Upper lobe of left lung (tissue), 6 donors: ENCODE measurements around the gene MTFP1. TPM values are rescaled to one million over a fixed set of nuclear protein-coding genes. Genes with fewer than 3 reads are reported as not detected.

Experiments used
- ATAC-seq, 2 donors: fragments of 200-7000 bp; cut with Tn5 transposase; one replicate each; pipeline ENCODE4 v1.9.1; 2022; ENCODE audit warnings: mild to moderate bottlenecking in 2 of 2, moderate library complexity in 2 of 2; ENCODE audit not compliant: low FRiP score in 2 of 2
- DNase-seq, 2 donors: peaks; one replicate each; pipeline ENCODE4 v3.0.0-alpha.2; 2019 to 2020
- H3K27ac ChIP-seq, 4 donors: fragments of 200-600 bp; sonication (generic); one replicate each; pipeline ENCODE4 v1.5.1; 2016 to 2019
- H3K27me3 ChIP-seq, 4 donors: fragments of 200-600 bp; sonication (generic); one replicate each; pipeline ENCODE4 v1.5.1; 2017 to 2019
- H3K36me3 ChIP-seq, 4 donors: fragments of 200-600 bp; sonication (generic); one replicate each; pipeline ENCODE4 v1.5.1; 2016 to 2019
- H3K4me1 ChIP-seq, 4 donors: fragments of 200-600 bp; sonication (generic); one replicate each; pipeline ENCODE4 v1.5.1; 2018 to 2019
- H3K4me3 ChIP-seq, 4 donors: fragments of 200-600 bp; sonication (generic); one replicate each; pipeline ENCODE4 v1.5.1; 2017 to 2019; ENCODE audit warnings: mild to moderate bottlenecking in 2 of 4, moderate library complexity in 1 of 4
- H3K9me3 ChIP-seq, 4 donors: fragments of 200-600 bp; sonication (generic); one replicate each; pipeline ENCODE4 v1.5.1; 2018 to 2019
- CTCF ChIP-seq, 6 experiments: fragments of 450-650 bp in 4 of 6; fragments of 200-600 bp in 2 of 6; sonication (generic) in 2 of 6; IDR thresholded peaks; one replicate each; pipeline ENCODE4 v1.5.1; 2016 to 2019; ENCODE audit warnings: antibody characterized with exemption in 6 of 6
- EP300 ChIP-seq, 4 donors: sonication (generic); formaldehyde crosslinking; IDR thresholded peaks; one replicate each; pipeline ENCODE4 v1.5.1; 2017; ENCODE audit warnings: antibody characterized with exemption in 4 of 4, control low read depth in 2 of 4
- POLR2A ChIP-seq, 4 donors: fragments of 450-650 bp; IDR thresholded peaks; one replicate each; pipeline ENCODE4 v1.5.1; 2016 to 2017; ENCODE audit warnings: antibody characterized with exemption in 4 of 4, mild to moderate bottlenecking in 2 of 4
- POLR2AphosphoS5 ChIP-seq, 2 donors: sonication (generic); formaldehyde crosslinking; IDR thresholded peaks; one replicate each; pipeline ENCODE4 v1.5.1; 2017; ENCODE audit warnings: antibody characterized with exemption in 2 of 2
- WGBS, 2 donors: methylation state at CpG; one replicate each; pipeline ENCODE4 v1.1.5; 2017 to 2018; 5-methylcytosine and 5-hydroxymethylcytosine counted together
- total RNA-seq, 6 donors: library from RNA; depleted of rRNA in 4 of 6; stranded (reverse); fragments of >200 nt in 4 of 6; gene quantifications; one replicate each; pipeline versions ENCODE4 v1.1.0 to v1.2.1, GENCODE V29; 2016 to 2021
- donor health status: DM: no; HTN: no; CAD: no; lungs with moderate emphysema.
- donor health status: DM: no; HTN: yes; CAD: no; lungs with severe emphysema.

MTFP1 gene
- total RNA-seq, 6 donors from 2014 or later: 5.8 to 28.4 (median 12.8) TPM

- Histone ChIP-seq H3K9me3 (no peaks in the 10 kb centered on the region), H3K27me3 (no peaks in the 10 kb centered on the region), H3K27ac (no peak overlapping the region), H3K4me1 (peaks cover 15 to 20% (median 16%) of the 10 kb centered on the region in 4 donors), H3K36me3 (peaks cover 0 to 4% (median 0%) of the 10 kb centered on the region in 4 donors), H3K4me3 (no peak overlapping the region)
- DNase-seq (no peak), ATAC-seq (no peak)
- WGBS, 2 donors: 64 to 66% methylated on average over 4 of the region's 4 CpGs
- TF ChIP-seq EP300 (IDR thresholded peaks at IDR 0.05) (no peak), POLR2AphosphoS5 (IDR thresholded peaks at IDR 0.05) (no peak), POLR2A (IDR thresholded peaks at IDR 0.05) (no peak), CTCF (IDR thresholded peaks at IDR 0.05) (no peak)
These were observed 4.3 kb downstream of the MTFP1 start for GRCh38 chr22:30429887-30430286.

GRCh38 chr22:30430933-30431332, 5.4 kb downstream of the MTFP1 start:
- WGBS, 2 donors: 77 to 90% methylated on average over 2 to 4 of the region's 4 CpGs
- DNase-seq (no peak), ATAC-seq (no peak)
- Histone ChIP-seq H3K4me3 (no peak overlapping the region), H3K27me3 (no peaks in the 10 kb centered on the region), H3K4me1 (peaks cover 8 to 11% (median 9%) of the 10 kb centered on the region in 4 donors), H3K9me3 (no peaks in the 10 kb centered on the region), H3K36me3 (peaks cover 0 to 4% (median 0%) of the 10 kb centered on the region in 4 donors), H3K27ac (no peak overlapping the region)
- TF ChIP-seq CTCF (IDR thresholded peaks at IDR 0.05) (no peak), POLR2A (IDR thresholded peaks at IDR 0.05) (no peak), POLR2AphosphoS5 (IDR thresholded peaks at IDR 0.05) (no peak), EP300 (IDR thresholded peaks at IDR 0.05) (no peak)

GRCh38 chr22:30432096-30432495, 6.5 kb downstream of the MTFP1 start:
- no peak for ATAC-seq
- peaks cover 0 to 4% (median 0%) of the 10 kb centered on the region in 4 donors for H3K36me3 ChIP-seq
- WGBS, 2 donors: 93 to 100% methylated on average over 2 to 3 of the region's 4 CpGs
- no peak for TF ChIP-seq POLR2AphosphoS5 (IDR thresholded peaks at IDR 0.05)
- TF ChIP-seq POLR2A (IDR thresholded peaks at IDR 0.05): no peak
- TF ChIP-seq EP300 (IDR thresholded peaks at IDR 0.05): no peak
- no peaks in the 10 kb centered on the region for H3K4me1 ChIP-seq
- H3K9me3 ChIP-seq: no peaks in the 10 kb centered on the region
- H3K27ac ChIP-seq: no peak overlapping the region
- DNase-seq: no peak
- H3K27me3 ChIP-seq: no peaks in the 10 kb centered on the region
- H3K4me3 ChIP-seq: no peak overlapping the region

GRCh38 chr22:30432520-30432919, 7.0 kb downstream of the MTFP1 start:
- no peak for TF ChIP-seq POLR2AphosphoS5 (IDR thresholded peaks at IDR 0.05)
- no peak for TF ChIP-seq EP300 (IDR thresholded peaks at IDR 0.05)
- TF ChIP-seq CTCF (IDR thresholded peaks at IDR 0.05): no peak
- DNase-seq (no peak), ATAC-seq (no peak)
- peaks cover 0 to 4% (median 0%) of the 10 kb centered on the region in 4 donors for H3K36me3 ChIP-seq
- WGBS, 2 donors: 63 to 76% methylated on average over 2 of the region's 2 CpGs
- no peak overlapping the region for H3K27ac ChIP-seq
- no peaks in the 10 kb centered on the region for H3K27me3 ChIP-seq
- H3K4me1 ChIP-seq: no peaks in the 10 kb centered on the region
- H3K4me3 ChIP-seq: no peak overlapping the region
- H3K9me3 ChIP-seq: no peaks in the 10 kb centered on the region

GRCh38 chr22:30433227-30433626, 7.7 kb downstream of the MTFP1 start:
- no peak for DNase-seq
- no peaks in the 10 kb centered on the region for H3K9me3 ChIP-seq
- ATAC-seq: no peak
- WGBS, 2 donors: 84 to 92% methylated on average over 2 to 3 of the region's 3 CpGs
- no peaks in the 10 kb centered on the region for H3K4me1 ChIP-seq
- H3K36me3 ChIP-seq: peaks cover 0 to 4% (median 0%) of the 10 kb centered on the region in 4 donors
- H3K27ac ChIP-seq: no peak overlapping the region
- no peaks in the 10 kb centered on the region for H3K27me3 ChIP-seq
- no peak for TF ChIP-seq CTCF (IDR thresholded peaks at IDR 0.05)
- no peak overlapping the region for H3K4me3 ChIP-seq
